Stimulated activated CD4-positive, alpha-beta T cell treated with anti-CD3 and anti-CD28 coated beads, Interleukin-12 subunit alpha, Interleukin-12 subunit beta, amount 100 ng/mL, for 48 hours (primary cell): ENCODE data around the gene STRN3.
"Not testable (repeated sequence)": the region's sequence is repeated elsewhere in the genome, so short reads cannot be mapped to it uniquely, and the experiment has no call there.

ENCODE experiments used
- DNase-seq, 3 donors: peaks; one replicate each; pipeline ENCODE4 v3.0.0-alpha.2; 2020; ENCODE audit warnings: low read depth in 2 of 3, low spot score in 1 of 3

Gene STRN3

DNA sequence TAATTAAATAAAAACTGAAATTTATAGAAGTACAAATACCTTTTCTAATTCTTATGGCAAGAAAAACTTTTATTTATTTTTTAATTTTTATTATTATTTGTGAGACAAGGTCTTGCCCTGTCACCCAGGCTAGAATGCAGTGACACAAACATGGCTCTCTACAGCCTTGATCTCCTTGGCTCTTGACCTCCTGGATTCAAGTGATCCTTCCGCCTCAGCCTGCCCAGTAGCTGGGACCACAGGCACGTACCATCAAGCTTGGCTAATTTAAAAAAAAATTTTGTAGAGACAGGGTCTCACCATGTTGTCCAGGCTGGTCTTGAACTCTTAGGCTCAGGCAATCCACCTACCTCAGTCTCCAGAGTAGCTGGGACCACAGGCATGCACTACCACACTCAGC is 104.4 kb downstream of the STRN3 start:
- DNase-seq: no peak

DNA sequence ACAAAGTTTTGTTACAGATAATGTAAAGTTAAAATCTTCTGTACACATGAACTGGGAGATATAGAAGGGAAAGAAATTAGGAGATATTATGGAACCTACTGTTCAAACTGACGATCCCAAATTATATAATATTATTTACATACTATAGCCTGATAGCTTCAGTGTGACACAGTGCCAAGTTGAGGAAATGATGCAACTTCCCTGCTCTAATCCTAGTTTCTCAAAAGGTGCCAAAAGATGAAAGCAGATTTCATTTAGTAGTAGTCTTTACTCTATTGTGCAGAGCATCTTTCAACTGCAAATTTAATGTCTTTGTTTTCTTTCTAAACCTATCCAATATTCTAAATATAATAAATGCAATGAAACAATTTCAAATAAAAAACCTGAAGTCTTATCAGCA is 104.9 kb downstream of the STRN3 start:
- DNase-seq: no peak

DNA sequence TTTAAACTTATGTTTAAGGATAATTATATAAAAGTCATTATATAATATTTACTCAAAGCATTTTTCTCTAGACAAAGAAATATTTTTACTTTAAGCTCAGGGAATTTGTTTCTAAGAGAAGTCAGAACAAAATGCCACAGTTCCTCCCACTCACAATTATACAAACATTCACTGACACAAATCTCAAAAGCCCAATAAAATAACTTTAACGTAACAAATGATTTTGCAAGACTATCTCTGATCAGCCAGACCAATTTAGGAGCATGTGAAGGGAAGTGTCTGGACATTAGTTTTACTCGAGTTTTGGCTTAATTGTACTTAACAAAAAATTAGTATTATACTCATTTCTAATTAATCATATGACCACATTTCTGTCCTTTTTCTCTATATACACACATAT is 110.6 kb downstream of the STRN3 start:
- DNase-seq: no peak

DNA sequence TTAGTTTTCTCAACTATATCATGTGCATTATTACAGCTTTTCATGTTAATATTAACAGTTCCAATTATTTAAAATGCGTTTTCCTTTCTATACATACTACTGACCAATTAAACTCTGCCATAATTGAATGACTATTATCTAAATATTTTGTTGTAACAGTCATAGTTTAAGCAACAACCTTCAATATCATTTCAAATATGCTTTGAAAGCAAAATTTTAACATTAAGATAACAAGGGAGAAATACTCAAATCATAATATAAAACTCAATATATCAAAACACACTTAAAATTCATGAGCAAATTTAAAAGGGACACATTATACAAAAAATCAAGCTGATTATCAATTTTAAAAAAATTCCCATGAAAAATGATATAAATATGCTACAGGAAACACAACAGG is 111.4 kb downstream of the STRN3 start:
- DNase-seq: no peak

DNA sequence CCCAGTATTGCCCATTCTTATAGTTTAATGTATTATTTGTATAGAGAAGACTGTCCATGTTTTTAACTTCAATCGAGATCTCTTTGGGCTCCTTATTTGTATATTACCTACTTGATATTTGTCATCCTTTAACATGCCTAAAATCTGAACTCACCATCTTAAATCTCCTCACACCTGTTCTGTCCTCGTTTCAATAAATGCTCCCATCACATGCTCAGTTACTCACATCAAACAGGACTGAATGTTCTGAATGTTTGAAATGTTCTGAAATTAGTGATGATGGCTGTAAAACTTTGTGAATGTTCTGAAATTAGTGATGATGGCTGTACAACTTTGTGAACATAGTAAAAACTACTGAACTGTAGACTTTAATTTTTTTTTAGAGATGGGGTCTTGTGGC is 117.4 kb downstream of the STRN3 start:
- no peak for DNase-seq

DNA sequence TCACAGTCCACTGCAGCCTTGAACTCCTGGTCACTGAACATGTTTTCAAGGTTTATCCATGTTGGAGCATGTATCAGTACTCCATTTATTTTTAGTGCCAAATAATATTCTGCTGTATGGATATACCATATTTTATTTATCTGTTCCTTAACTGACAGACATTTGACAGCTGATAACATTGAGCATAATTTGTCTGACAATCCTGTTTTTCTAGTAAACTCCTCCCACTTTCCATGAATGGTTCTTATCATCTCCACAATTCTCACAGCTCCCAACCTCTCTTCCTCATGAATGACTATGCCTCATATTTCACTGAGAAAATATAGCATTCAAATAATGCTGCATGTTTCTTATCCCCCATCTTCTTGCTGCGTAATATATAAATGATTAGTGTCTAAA is 118.5 kb downstream of the STRN3 start:
- no peak for DNase-seq

DNA sequence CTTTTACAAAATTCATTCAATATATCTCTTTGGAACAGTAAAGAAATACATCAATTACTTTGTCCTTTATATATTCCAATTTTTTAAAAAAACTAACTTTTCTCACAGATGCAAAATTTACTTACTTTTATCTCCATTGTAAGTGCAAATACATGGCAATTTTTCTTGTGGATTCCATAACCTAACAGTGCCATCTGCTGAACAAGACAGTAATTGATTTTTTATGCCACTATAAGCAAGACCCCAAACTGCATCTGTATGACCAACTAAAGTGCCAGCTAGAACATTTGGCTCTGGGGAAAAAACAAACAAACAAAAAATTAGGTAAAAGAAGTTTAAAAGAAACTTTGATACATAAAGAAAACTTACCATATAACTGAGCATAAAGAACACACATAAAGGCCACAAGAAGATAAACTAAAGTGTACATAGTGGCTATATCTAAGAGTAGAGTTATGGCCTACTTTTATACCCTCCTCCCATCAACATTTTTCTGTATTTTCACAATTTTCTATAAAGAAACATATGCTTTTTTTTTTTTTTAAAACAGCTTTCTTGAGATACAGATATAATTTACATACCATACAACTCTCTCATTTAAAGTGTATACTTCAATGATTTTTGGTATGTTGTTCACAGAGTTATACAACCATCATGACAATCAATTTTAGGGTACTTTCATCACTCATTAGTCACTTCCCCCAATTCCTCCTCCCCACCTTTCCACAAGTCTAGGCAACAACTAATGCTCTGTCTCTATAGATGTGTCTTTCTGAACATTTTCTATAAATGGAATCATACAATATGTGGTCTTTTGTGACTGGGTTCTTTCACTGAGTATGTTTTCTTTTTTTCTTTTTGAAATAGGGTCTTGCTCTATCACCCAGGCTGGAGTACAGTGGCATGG is 119.2 kb downstream of the STRN3 start:
- no peak for DNase-seq

DNA sequence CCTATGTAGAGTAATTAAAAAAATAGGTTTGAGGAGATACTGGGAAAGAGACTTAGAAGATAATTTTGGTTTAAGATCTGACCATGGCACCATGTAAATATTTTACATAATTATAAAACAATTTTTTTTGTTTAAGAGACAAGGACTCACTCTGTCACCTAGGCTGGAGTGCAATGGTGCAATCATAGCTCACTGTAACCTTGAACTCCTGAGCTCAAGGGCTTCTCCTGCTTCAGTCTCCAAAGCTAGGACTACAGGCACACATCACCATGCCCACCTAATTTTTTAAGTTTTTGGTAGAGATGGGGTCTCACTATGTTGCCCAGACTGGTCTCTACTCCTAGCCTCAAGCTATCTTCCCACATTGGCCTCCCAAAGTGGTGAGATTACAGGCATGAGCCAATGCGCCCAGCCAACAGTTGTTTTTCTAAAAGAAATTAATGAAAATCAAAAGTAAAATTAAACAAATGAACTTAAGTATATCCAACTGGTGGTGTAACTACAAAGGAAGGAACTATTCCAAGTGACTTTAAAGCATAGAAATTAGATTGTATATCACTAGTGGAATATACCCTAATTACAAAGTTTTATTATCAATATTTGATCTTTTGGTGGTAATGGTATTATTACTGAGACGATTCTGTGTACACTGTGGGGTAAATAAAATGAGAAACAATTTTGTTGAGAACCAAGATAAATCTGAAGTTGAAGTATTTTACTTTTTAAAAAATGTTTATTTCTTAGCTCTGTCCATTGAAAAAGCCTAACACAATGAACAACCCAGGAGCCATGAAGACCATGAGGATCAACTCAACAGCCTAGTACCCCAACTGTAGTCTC is 122.7 kb downstream of the STRN3 start:
- no peak for DNase-seq

DNA sequence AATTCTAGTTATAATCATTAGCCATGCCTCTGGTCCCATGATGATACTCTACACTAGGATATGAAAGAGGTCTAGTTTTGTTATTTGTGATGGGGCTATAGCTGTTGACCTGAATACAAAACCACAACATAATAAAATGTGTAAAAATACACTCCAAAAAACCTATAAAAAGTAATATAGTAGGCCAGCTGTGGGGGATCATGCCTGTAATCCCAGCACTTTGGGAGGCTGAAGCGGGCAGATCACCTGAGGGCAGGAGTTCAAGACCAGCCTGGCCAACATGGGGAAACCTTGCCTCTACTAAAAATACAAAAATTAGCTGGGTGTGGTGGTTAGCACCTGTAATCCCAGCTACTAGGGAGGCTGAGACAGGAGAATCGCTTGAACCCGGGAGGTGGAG is 129.1 kb downstream of the STRN3 start:
- not testable (repeated sequence) for DNase-seq

DNA sequence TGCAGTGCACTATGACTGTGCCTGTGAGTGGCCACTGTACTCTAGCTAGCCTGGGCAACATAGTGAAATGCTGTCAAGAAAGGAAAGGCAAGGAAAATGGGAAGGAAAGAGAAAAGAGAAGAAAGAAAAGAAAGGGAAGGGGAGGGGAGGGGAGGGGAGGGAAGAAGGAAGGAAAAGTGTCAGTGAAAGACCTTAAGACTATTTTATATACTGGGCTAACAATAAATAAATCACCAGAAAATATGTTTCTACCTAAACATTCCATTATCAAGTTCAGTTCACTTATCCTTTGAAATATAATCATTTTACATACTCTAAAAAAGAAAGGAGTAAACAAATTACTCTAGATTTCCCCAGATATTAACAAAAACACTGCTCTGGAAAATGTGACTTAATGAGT is 129.7 kb downstream of the STRN3 start:
- DNase-seq: no peak

DNA sequence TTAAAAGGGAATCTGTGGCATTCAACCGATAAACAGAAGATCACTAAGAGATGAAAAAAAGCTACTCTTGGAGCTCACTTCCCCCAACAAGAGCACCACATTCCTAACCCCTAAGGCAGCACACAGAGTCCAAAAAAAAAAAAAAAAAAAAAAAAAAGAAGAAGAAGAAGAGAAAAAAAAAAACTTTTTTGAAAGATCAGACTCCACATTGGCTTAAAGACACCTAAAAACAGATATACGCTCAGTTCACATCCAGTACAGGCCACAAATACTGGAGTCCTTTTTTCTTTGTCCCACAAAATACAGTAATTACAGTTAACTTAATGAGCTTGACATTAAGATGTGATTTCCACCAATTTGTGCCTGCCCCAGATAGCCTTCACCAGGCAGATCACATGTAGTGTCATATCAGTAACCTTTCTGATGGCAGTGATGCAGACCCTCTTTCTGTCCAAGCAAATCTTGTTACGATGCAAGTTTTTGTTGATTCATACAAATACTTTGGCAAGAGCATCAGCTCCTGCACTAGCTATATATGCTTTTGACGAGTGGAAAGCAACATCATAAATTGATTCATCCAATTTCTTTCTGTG is 131.2 kb downstream of the STRN3 start:
- no peak for DNase-seq

DNA sequence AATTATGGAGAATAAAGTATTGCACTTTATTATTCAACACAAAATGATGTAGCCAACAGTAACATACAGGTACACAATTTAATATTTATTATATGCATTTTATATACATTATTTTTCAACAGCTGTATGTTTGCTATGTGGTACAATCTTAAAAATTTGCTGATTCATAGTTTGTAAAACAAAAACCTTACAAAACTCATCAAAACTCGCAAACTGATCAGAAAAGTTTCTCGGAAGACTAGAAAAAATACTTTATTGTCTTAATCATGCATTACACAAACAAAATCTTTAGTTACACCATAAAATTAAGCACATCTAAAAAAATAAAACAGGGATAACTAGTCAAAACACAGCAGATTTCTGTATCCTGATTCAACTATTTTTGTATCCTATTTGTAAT is 132.4 kb downstream of the STRN3 start:
- DNase-seq: no peak

DNA sequence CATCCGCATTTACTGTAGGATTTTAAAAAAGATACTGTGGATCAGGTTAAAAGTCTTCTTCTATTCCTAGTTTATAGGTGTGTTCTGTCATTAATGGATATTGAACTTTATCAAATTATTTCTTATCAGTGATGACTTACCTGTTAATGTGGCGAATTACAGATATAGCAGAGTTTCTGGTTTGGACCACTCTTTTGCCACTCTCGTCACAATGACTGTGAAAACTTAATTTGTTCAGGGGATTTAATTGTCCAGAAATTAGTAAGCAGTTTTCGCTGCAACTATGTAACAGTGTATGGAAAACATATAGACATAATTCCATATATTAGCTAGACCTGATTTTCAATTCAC is 137.0 kb downstream of the STRN3 start:
- no peak for DNase-seq

DNA sequence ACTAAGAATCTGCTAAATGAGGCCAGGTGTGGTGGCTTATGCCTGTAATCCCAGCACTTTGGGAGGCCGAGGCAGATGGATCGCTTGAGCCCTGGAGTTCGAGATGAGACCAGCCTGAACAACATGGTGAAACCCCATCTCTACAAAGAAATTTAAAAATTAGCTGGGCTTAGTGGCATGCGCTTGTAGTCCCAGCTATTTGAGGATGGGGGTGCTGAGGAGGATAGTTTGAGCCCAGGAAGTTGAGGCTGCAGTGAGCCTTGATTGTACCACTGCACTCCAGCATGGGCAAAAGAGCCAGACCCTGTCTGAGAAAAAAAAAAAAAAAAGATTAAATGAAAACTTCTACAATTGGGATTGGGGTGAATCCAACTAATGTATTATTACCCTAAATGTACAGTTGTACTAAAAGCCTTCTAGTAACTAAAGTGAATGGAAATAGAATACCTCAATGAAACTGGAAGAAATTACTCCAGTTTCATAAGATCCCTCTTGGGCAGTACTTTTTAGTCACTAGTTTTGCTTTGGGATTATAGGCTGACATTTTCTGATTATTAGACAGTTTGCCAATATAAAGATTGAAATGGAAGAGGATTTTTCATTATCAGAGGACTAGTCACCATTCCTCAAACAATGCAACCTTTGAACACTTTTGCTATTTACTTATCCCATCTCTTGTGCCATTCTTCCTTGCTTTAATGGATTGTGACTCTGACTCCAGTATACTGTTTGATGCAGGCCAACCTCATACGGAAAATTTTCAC is 137.5 kb downstream of the STRN3 start:
- DNase-seq: no peak

DNA sequence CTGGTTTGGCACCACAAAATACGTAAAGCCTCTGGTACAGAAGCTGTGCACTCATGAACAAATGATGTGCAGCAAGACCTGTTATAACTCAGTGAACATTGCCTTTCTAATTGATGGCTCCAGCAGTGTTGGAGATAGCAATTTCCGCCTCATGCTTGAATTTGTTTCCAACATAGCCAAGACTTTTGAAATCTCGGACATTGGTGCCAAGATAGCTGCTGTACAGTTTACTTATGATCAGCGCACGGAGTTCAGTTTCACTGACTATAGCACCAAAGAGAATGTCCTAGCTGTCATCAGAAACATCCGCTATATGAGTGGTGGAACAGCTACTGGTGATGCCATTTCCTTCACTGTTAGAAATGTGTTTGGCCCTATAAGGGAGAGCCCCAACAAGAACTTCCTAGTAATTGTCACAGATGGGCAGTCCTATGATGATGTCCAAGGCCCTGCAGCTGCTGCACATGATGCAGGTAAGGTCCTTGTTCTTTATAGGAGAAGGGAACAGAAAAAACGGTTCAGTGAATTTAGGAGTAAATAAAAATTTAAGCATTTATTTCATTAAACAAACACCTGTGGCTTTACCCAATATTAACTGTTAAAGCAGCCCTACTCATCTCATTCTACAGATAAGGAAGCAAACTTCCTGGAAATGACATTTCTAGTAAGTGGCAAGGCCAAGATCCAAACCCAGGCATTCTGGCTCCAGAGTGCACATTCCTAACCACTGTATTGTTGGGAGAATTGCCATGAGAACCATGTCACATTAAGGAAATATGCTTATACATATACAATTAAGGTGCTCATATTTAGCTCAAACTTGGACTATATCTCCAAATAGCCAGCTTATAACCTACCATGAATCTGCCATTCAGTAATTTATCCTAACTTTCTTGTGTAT is 140.1 kb downstream of the STRN3 start:
- DNase-seq: no peak

DNA sequence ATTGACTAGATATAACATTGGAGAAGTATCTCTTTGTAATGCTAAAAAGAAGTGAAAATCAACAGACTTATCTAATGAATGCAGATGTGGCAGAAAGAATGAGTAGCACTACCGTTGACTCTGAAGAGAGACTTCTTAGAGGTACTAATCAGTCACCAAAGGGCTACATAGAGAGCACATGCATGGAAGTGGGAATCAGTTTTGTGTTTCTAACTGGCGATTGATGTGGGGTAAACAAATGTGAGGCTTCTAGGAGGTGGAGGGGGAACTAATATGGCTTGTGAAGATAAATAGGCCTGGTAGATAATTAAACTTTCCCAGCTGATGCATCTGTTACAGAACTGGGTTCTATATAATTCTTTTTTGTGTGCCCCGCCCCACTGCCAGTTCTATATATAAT is 141.3 kb downstream of the STRN3 start:
- no peak for DNase-seq

DNA sequence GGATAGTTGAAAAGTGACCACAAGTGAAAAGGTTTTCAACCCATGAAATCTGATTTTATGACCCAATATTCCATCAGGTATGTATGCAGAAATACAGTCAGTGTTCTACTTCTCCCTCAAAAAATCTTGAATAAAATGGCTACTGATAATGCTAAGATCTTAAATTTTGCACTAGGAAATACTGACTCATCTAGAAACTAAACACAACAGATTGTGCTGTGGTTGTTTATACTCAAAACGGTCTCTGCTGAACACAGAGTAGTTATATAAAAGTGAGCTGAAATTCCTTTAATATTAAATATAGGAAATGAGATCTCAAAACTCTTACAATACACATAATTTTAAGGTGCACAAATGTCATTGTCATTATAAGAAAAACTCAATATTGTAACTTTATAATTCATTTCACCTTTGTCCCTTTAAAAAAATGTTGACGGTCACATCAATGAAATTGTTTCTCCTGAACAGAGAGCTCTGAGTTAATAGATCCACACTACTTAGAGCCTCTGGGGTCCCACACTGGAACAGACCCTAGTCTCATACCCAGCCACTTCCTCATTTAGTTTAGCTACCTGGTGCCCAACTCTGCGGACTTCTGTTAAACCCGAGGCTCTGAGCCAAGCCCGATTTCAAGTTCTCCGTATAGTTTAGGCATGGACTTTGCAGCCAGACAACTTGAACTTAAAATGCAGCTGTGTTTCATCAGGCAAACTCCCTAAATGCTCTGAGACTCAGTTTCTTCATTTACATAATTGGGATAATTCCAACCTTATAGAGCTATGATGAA is 142.5 kb downstream of the STRN3 start:
- DNase-seq: no peak

DNA sequence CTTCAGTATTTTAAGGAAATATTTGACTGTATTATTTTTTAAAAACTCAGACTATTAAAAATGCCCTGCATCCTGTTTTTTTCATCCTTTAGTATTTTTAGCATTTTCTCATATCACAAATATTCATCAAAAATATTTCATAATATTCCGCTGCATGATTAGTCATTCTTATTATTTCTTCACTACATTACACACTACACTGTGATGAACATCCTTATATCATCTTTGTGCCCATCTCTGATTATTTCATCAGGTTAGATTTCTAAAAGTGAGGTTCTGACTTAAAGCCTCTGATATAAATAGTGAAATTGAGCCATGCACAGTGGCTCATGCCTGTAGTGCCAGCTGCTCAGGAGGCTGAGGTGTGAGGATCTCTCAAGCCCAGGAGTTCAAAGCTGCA is 143.7 kb downstream of the STRN3 start:
- no peak for DNase-seq

DNA sequence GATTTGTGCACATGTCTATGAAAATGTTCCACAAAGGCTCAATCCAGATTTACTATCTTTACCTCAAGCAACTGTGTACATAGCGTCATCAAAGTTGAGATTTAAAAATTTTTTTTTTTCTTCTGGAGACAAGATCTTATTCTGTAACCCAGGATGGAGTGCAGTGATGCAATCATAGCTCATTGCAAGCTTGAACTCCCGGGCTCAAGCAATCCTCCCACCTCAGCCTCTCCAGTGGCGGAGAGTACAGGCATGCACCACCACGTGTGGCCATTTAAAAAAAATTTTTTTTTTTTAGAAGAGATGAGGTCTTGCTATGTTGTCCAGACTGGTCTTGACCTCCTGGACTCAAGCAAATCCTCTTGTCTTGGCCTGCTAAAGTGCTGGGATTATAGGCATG is 149.5 kb downstream of the STRN3 start:
- no peak for DNase-seq

DNA sequence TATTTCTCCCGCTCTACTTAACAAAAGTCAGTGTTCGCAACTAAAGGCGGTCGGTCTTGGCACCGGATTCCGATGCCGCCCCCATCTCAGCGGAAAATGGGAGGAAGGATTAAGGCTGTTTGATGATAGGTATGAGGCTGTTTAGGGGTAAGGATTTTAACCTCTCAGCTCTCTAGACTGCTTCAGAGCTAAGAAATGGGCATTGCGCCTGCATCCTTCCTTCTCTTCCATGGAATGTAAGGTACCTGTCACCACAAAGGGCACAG is 150.5 kb downstream of the STRN3 start:
- DNase-seq: no peak
